Suprapubic skin (tissue), 3 donors: ENCODE measurements around the gene POLR1C.

Experiments used
- POLR2AphosphoS5 ChIP-seq, 3 donors: sonication (generic); formaldehyde crosslinking; IDR thresholded peaks; one replicate each; pipeline ENCODE4 v1.6.1; 2017; ENCODE audit warnings: antibody characterized with exemption in 3 of 3
- TF ChIP-seq, protein P1 (sequence below), 2 donors: fragments of 200-600 bp in 1 of 2; fragments of 450-650 bp in 1 of 2; sonication (generic) in 1 of 2; IDR thresholded peaks; one replicate each; pipeline ENCODE4 v1.5.1; 2016 to 2019; ENCODE audit warnings: antibody characterized with exemption in 2 of 2, mild to moderate bottlenecking in 1 of 2, moderate library complexity in 1 of 2

DNA sequence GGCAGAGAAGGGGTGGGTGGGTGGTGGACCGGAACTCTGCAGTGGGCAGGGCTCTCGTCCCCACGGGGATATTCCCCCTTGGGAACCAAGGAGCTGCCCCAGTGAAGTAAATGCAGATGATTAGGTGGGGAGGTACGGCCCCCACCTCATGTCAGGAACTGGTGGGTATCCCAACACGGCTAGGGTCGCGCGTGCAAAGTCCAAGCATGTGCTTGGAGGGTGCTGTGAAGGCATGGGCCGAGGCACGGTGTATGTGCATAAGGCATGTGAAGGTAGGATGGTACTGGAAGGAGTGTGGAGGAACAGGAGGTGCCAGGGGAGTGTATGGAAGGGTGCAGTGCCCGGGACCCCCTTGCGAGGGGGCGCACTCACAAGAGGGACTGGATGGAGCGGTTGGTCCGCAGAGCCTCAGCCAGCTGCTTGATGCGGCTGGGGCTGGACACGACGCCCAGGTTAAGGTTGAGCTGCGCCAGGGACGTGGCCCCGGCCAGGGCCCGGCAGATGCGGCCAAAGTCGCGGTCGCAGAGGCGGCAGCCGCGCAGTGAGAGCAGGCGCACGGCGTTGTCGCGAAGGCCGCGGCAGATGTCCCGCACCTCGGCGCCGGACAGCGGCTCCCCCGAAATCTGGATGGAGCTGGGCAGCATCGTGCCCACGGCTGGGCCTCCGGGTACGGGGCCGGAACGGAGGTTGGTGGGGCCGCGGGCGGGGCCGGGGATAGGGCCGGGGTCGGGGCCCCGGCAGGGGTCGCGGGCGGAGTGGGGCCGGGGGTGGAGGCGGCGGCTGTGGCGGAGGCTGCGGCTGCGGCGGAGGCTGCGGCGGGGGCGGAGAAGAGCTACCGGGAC, 7.5 kb upstream of the POLR1C start:
- TF ChIP-seq, protein P1, sequence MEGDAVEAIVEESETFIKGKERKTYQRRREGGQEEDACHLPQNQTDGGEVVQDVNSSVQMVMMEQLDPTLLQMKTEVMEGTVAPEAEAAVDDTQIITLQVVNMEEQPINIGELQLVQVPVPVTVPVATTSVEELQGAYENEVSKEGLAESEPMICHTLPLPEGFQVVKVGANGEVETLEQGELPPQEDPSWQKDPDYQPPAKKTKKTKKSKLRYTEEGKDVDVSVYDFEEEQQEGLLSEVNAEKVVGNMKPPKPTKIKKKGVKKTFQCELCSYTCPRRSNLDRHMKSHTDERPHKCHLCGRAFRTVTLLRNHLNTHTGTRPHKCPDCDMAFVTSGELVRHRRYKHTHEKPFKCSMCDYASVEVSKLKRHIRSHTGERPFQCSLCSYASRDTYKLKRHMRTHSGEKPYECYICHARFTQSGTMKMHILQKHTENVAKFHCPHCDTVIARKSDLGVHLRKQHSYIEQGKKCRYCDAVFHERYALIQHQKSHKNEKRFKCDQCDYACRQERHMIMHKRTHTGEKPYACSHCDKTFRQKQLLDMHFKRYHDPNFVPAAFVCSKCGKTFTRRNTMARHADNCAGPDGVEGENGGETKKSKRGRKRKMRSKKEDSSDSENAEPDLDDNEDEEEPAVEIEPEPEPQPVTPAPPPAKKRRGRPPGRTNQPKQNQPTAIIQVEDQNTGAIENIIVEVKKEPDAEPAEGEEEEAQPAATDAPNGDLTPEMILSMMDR (IDR thresholded peaks at IDR 0.05): no peak
- no peak for TF ChIP-seq POLR2AphosphoS5 (IDR thresholded peaks at IDR 0.05)
